CD4-positive, alpha-beta T cell treated with Interleukin-17A for 4 hours (primary cell): ENCODE measurements around the gene LHPP.

Experiments
- DNase-seq: peaks from one replicate; pipeline ENCODE4 v3.0.0-alpha.2; 2020; ENCODE audit warnings: mixed read lengths

The LHPP gene

GRCh38 chr10:124559372-124560132 is 97.9 kb downstream of the LHPP start:
- no peak for DNase-seq

- DNase-seq, result no peak
Observed at GRCh38 chr10:124560377-124561105, 98.9 kb downstream of the LHPP start.

DNA sequence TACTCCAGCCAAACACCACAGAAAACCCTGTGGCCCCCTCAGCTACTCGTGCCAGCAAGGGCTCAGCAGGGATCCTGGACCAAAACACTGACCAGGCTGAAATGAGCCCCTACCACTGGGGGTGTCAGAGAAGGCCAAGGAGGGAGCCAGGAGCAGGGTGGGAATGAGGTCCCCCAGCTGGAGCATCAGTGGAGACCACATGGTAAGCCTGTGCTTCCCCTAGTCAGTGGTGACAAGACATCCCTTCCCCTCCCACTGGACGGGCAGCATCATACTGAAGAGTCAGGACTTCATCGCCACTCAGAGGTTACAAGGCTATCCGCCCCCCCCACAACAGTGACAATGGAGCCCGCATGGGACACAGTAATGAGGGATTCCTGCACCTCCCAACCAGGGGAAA is 99.6 kb downstream of the LHPP start:
- DNase-seq, result no peak

DNA sequence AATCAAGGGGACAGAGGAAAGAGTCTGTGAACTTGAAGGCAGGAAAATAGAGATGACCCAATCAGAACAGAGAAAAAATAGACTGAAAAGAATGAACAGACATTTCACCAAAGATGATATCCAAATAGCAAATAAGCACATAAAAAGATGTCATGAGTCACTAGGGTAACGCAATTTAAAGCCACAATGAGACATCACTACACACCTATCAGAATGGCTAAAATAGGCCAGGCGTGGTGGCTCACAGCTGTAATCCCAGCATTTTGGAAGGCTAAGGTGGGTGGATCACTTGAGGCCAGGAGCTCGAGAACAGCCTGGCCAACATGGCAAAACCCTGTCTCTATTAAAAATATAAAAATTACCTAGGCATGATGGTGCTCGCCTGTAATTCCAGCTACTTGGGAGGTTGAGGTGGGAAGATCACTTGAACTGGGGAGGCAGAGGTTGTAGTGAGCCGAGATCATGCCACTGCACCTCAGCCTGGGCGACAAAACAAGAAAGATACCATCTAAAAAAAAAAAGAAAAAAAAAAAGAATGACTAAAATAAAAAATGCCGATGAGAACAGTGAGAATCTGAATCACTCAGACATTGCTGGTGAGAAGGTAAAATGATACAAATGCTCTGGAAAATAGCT is 100.9 kb downstream of the LHPP start:
- DNase-seq, result no peak

GRCh38 chr10:124563320-124564040 is 101.9 kb downstream of the LHPP start:
- DNase-seq, result no peak

GRCh38 chr10:124564881-124565280 is 103.3 kb downstream of the LHPP start:
- no peak for DNase-seq

DNA sequence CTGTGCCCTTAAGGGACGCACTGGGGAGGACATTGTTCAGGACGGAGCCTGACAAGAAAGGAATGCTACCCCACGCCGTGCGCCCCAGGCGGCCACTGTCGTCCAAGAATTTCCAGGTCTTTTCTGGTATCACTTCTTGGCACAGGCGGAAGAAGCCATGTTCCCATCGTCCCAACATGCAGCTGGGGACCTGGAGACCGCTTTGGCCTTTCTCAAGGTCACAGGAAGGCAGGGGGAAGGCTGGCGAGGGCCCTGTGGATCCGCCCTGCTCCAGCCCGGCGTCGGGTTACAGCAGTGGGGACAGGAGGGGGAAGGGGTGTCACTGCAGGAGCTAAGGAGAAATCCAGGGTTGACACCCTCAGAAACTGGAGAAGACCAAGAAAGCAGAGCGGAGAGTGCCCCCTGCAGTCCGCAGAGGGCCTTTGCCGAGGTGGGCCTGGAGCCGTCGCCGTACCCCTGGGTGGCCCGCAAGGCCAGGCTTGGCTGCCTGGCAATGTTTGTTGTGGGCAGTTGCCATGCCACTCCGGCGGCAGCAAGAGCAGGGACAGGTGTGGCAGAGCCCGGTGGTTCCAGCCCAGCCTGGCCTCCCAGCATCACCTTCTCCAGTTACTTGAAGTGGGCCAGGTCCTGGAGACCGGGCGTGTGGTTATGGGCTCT is 104.1 kb downstream of the LHPP start:
- no peak for DNase-seq

DNA sequence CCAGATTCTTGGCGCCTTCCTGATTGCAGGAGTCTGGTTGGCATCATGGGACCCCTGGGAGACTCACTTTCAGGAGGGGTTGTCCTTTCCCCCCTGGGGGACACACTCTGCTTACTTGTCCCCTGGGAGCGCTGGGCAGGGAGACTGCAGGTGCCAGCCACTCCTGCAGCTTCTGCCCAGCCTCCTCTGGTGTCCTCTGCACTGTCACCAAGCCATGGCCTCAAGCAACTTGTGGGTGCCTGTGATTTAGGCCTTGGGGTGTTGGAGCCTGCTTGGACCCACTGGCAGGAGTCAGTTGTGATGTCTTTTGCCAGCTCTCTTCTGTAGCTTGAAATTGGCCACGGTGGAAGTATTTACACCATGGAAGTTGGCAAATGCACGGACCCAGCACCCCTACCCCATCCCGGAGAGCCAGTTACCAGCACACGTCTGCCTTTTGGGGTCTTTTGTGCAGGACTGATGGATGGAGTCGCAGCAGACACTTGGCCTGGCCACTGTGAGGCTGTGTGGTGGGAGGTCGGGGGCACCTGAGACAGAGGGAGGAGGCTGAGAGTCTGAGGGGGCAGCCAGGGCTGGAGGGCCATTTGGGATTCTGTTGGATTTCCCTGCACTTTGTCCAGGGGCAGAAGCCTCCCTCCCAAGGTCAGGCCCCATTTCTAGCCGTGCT is 104.7 kb downstream of the LHPP start:
- no peak for DNase-seq

GRCh38 chr10:124566981-124567835 is 105.6 kb downstream of the LHPP start:
- no peak for DNase-seq

DNA sequence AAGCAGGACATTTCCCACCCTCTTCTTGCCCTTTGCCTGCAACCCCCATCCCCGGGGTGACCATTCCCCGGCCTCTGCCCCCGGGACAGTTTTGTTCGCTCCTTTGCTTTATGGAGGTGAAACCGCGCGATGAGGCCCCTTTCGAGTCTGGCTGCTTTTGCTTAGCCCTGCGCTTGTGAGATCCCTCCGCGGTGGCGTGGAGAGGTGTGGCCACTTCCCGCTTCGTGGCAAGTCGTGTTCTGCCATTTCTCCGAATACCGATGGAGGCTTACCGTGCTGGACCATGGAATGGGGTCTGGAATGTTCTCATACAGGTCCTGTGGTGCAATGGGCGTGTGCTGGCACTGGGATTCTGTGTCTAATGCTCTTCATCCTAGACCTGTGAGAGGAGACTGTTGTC is 106.7 kb downstream of the LHPP start:
- no peak for DNase-seq

DNA sequence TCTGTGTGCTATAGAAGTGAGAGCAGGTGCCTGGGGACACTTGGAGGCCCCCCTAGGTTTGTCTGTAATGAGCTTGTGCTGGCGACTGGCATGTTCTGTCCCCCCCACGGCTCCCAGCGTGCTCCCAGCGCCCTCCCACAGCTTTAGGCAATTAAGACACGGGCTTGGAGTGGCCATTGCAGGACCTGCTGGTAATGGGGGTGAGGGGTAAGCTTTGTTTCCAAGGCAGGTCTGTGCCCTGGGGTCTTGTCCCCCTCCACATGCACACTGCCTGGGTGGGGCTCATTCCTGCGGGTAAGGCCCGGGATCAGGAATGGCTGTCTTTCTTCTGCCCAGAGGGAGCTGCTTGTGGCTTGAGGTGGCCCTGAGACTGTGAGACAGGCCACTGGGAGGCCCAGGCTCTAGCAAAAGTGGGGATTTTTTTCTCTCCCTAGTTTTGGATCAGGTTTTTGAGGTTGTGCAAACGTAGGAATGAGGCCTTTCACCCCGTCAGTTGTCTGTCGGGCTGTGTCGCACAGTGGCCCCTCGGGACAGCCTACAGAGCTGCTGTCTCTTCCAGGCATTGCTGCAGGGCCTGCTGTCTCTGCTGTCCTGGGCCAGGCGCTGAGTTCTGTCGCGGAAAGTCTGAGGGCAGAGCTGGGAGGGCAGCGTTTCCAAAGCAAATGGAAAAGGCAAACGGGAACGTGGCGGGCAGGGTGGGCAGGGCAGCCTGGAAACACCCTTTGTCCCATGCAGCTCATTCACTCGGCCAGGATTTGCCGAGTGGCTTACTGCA is 107.4 kb downstream of the LHPP start:
- DNase-seq, result no peak

DNA sequence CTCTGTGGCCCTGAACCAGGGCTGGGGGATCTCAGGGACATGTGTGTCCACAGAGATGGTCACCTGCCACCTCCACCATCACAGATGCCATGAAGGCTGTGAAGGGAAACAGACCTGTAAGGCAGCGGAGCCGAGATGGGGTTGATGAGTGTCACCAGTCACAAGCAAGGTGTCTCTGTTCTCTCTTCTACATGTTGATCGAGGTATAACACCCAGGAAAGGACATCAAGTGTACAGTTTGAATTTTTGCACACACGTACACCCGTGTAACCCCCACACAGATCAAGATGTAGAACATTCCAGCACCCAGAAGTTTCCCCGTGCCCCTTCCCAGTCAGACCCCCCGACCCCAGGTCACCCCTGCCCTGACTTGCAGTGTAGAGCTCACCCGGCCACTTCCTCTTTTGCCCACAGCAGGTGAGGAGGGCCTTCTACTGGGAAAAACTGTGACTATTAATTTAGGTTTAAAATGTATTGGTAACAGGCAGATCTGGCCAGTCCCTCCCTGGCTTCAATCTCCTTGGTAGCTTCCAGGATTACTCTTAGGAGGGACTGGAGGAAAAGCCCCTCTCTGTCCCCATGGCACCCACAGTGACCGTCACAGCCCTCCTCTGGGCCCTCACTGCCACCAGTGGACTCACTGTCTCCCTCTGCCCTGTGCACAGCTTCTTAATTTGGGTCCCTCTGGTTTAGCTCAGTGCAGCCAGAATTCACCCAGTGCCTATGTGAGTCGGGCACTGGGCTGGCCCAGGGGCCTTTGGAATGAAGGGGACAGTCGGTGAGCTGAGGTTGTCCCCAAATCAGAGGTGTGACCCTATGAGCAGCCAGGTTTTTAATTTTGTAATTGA is 108.2 kb downstream of the LHPP start:
- no peak for DNase-seq

DNA sequence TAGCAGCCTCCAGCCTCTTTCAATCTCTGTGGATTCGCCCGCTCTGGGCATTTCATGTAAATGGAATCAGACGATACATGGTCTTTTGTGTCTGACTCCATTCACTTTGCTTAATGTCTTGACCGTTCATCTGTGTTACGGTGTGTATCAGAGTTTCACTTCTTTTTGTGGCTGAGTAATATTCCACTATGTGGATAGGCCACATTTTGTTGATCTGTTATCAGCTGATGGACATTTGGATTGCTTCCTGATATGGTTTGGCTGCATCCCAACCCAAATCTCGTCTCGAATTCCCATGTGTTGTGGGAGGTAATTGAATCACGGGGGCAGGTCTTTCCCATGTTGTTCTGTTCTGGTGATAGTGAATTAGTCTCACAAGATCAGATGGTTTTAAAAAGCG is 109.0 kb downstream of the LHPP start:
- DNase-seq, result no peak

DNA sequence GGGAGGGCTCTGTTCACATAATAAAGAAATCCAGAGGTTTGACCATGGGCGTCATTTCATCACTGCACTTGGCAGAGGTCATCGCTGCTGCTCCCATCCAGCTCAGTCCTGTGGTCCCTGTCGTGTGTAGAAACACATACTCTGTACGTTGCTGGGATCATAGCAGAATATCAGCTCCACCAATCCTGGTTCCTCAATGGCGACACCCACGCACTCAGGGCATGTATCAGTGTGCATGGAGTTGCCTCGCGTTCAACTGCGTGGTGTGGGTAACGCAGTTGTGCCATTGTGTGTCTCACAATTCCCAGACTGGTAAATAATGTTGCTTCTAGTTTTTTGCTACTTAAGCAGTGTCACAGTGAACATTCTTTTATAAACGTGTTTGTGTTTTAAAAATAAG is 111.1 kb downstream of the LHPP start:
- DNase-seq, result no peak

- no peak for DNase-seq
Observed at GRCh38 chr10:124573726-124574455, 112.3 kb downstream of the LHPP start.

DNA sequence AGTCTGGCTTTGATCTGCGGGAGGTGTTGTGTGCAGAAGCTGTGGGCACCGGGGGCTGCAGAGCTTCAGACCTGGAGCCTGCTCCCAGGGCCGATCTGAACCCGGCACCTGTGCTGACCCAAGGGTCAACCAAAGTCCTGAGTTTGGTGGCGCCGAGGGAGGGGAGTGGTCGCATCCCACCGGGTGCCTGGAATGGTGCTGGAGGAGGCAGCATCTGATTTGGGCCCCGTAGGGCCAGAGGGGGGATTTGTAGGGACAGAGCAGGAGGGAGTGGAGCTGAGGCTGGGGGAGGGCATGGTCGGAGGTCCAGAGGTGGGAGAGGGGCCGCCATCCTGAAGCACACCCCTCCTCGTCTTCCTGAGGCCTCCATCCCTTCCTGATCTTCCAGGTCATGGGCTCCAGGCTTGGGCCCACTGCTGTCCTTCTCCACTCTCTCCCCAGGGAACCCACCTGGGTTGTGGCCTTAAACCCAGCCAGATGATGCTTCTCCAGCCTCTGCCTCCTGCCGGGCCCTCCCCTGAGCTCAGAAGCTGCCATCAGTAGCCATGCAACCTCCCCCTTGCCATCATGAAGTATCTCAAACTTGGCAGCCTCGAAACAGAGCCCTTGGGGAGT is 112.9 kb downstream of the LHPP start:
- DNase-seq, result no peak

GRCh38 chr10:124575107-124576035 is 113.7 kb downstream of the LHPP start:
- no peak for DNase-seq
